G401 (cell line): ENCODE results near the gene ZNF280A. TPM values are rescaled to one million over a fixed set of nuclear protein-coding genes. Genes with fewer than 3 reads are reported as not detected.

ENCODE experiments used
- DNase-seq: peaks from one replicate; pipeline ENCODE4 v3.0.0-alpha.2; 2015; ENCODE audit warnings: low spot score
- in situ Hi-C: cut with HindIII; loops from 2 replicates; pipeline ENCODE4 v1.10.0; 2016; ENCODE audit warnings: low sequenced_read_pairs, mixed read lengths
- total RNA-seq: library from RNA; depleted of rRNA; stranded (reverse); fragments of >200 nt; shearing (Covaris generic); gene quantifications from 2 replicates; pipeline ENCODE4 v1.2.3, GENCODE V29; 2014; rRNA removed

The ZNF280A gene, protein sequence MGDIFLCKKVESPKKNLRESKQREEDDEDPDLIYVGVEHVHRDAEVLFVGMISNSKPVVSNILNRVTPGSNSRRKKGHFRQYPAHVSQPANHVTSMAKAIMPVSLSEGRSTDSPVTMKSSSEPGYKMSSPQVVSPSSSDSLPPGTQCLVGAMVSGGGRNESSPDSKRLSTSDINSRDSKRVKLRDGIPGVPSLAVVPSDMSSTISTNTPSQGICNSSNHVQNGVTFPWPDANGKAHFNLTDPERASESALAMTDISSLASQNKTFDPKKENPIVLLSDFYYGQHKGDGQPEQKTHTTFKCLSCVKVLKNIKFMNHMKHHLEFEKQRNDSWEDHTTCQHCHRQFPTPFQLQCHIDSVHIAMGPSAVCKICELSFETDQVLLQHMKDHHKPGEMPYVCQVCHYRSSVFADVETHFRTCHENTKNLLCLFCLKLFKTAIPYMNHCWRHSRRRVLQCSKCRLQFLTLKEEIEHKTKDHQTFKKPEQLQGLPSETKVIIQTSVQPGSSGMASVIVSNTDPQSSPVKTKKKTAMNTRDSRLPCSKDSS
- 0.68 and 0.98 TPM in 2 replicates for total RNA-seq

DNA sequence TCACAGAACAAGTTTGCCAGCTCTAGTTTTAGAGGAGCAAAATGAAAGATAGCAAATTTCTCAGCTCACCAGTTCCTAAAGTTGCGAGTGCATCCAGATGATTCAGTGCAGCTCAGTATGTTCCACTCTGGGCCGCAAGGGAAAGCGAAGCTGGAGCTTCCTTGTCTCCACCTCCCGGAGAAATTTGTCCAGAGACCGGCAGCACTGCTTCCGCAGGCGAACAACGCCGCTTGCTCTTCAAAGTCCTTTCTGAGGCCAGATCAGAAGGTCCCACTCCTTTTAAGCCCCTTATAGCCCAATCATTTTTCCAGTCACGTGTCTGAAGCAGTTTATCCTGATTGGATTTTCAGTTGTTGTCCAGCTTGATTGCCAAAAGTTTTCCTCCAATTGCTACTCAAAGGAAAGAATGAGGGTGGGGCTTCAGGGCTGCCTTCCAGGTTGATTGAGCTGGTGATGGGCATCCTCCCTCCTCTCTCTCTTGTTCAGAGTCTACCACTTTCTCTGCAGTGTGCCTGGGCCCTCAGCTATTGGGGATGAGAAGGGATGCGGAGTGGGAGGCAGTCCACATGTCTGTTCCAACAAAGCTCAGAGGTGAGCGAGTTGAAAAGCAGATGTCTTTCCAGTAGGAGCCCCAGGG lies at the start of gene ZNF280A:
TSS of gene ZNF280A (minus strand) at position 251 of the 637 bp plus-strand sequence. CDS start 4,640 bp downstream, outside the sequence.
- in situ Hi-C loops: no loop called here
- DNase-seq: no peak

DNA sequence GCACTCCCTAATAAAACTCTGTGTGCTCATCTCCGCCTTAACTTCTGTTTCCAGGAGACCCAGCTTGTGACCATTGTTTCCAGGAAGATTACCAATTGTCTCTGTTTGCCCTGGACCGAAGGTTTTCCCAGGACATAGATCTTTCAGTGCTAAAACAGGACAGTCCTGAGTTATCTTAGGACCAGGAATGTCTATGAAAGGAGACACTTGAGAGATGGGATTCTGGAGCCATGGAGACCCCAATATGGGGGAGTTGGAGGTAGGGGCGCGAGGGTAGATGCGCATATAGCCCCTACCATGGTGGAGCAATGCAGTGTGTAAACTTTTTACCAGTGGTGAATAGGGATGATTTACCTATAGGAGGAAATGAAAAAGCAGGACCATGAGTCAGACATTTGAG lies 49.1 kb upstream of the ZNF280A start:
- in situ Hi-C loops: no loop called here
- DNase-seq: no peak

DNA sequence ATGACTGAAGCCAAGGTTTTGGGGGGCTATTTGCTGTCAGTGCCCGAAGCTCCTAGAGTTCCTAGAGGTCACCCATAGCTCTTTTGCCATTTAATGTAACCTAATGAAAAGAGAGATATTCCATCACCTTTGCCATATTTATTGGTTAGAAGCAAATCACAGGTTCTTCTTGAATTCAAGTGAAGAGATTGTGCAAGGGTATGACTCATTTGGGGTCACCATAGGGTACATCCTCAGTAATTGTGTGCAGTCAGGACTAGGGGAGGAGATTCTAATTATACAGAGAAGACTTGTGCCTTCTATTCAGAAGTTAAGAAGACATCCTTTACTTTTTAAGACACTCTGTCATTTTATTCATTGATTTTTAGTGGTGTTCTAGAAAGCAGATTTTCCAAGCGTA lies 45.9 kb upstream of the ZNF280A start:
- in situ Hi-C loops: no loop called here
- no peak for DNase-seq

DNA sequence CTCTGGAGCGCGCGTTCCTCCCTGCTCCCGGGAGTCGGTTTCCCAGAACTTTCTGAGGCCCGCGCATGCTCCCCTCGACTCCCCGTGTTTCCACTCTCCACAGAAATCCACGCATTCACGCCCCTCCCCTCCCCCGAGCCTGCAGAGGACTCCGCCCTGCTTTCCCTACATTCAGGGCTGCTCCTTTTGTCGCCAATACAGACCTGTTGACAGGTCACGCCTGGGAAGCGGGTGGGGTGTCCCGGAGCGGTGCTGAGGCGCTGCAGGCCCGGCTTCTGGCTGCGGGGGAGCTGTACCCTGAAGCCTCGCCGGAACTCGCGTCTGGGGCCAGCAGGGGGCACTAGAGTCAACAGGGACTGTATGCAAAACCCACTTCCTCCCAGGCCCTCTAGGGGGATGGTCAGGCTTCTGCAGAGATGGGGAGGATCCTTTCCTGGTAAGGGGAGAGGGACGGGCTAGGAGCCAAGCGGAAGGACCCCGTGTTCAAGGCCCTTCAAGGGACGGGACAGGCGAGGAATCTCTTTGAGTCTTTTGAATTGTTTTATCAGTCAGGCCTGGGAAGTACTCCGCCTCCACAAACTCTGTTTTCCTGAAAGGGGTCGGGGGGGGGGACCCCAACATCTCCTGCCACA lies 39.0 kb upstream of the ZNF280A start, which contains the start of gene PRAME:
TSS of gene PRAME (minus strand) at position 294 of the 632 bp plus-strand sequence. CDS start 2,433 bp downstream, outside the sequence.
- DNase-seq: peak; percentile 26

DNA sequence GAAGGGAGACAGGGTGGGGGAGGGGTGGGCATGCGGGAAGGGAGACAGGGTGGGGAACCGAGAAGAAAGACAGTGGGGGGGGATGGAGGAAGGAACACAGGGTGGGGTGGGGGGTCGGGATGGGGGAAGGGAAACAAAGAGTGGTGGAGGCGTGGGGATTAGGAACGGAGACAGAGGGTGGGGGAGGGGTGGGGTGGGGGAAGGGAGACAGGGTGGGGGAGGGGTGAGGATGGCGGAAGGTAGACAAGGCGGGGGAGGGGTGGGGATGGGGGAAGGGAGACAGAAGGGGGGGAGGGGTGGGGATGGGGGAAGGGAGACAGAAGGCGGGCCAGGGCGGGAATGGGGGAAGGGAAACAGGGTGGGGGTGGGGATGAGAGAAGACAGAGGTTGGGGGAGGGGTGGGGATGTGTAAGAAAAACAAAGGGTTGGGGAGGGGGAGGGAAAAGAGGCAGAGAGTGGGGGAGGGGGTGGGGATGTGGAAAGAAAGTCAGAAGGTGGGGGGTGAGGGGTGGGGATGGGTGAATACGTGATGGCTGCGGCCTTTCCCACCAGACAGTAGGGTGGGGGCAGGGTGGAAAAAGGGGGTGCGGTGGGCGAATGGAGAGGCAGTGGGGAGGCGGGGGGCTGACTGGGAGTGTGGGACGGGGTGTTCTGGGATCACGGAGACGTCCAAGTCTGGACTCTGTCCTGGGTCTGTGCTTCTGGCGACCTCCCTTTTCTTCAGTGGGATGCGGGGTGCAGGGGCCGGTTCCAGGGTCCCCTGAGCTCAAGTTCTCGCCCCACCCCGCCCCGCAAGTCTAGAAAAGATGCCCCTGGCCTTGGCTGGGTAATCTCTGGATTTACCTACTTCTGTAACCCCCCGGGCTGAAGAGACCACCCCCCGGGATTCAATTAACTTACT lies 38.3 kb upstream of the ZNF280A start:
- DNase-seq: no peak
- in situ Hi-C loops: no loop called here

More for the DNA sequence above, 39.0 kb upstream of the ZNF280A start, which contains the start of gene PRAME:
- in situ Hi-C loops: no loop called here

DNA sequence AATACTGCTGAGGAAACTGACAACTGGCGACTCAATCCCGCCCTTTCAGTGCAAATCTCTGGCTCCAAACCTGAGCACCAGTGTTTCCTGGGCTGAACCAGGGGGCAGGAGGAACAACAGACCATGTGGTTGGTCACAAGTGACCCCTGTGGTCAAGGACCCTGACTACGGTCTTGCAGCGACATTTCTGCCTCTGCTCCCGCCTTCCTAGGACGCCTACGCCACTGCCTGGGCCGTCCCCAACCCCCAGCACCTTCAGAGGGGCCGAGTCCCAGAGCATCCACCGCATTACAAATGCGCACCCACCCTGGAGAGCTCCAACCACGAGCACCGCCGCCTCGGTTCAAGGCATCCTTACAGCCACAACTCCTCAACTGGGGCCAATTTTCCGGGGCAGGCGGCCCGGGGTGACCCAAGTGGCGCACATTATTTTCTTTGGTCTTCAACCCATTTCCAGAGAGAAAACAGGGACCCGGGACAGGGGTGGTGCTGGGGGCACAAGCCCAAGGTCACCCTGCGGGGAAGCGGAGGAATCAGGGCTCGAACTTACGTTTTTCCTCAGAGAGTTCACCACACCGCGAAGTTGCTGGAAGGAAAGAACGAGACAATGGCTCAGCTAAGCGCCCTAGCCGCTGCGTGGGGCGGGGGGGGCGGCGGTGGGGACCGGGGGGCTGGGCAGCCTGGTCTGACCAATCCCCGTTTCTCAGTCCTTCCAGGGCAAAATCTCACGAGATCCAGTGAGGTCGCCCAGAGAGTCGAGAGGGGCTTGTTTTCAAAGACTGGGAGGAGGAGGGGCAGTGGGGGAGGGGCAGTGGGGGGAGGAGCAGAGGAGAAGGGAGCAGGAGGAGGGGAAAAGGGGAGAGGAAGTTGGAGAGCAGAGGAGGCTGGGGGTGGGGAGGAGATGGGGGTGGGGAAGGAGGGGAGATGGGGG lies 37.2 kb upstream of the ZNF280A start:
- DNase-seq: no peak
- in situ Hi-C loops: no loop called here

DNA sequence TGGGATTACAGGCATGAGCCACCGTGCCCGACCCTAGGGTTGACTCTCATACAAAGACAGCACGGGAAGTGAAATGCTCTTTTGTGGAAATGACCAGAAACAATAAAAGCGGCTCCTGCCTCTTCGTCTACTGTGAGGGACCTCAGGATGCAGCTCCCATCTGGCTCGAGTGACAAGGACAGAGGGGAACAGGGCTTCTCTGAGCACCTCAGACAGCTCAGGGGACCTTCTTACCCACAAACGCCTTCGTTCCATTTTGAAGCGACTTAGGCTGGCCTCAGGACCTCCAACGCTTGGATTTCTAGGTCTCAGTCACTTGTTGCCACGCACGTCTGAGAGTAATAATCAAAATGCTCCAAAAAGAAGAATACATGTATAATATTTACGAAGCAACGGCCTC lies 36.5 kb upstream of the ZNF280A start:
- in situ Hi-C loops: no loop called here
- DNase-seq: no peak

DNA sequence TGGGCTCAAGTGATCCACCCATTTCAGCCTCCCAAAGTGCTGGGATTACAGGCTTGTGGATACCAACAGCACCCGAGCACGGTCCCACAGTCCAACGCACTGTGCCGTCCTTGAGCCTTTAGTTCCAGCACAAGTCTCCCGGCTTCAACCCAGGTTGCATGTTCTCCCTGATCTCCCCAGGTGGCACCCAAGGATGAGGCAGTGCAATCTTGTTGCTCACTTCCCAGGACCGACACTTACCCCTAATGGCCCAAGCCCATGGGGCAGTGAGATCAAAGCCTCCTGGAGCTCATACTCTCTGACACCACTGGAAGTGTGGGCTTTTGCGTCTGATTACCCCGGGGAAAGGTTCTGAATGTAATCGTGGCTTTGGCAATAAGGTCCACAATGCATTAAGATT lies 35.5 kb upstream of the ZNF280A start:
- DNase-seq: no peak
- in situ Hi-C loops: no loop called here

DNA sequence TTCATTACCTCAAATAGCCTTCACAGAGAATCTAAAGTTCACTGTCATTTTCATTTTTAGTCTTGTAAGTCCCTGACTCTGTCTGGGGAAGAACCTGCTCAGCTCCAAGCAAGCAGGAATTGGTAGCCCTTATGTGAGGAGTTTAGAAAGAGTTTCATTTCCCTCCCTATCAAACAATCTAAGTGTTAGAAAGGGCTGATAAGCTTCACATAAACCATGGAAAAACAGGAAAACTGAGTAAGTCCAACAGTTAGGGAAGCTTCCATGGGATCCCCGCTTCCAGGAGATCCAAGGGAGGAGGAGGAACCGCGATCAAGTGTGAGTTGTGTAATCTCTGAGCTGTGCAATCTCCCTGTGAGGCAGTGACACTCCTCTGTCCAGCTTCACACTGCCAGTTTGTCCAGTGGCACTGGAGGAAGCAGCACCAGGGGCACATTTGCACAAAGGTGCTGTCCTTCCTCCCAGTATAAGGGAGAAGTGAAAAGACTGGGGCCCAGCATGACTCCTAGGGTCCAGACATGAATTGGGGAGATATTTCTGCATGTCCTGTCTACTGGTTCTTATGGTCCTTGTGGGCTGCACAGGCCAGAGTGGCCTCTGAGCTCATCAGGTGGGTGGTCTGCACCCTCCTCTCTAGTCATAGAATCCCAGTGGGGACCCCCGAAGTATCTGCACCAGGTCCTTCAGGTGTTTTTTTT lies 34.7 kb upstream of the ZNF280A start:
- in situ Hi-C loops: no loop called here
- no peak for DNase-seq

DNA sequence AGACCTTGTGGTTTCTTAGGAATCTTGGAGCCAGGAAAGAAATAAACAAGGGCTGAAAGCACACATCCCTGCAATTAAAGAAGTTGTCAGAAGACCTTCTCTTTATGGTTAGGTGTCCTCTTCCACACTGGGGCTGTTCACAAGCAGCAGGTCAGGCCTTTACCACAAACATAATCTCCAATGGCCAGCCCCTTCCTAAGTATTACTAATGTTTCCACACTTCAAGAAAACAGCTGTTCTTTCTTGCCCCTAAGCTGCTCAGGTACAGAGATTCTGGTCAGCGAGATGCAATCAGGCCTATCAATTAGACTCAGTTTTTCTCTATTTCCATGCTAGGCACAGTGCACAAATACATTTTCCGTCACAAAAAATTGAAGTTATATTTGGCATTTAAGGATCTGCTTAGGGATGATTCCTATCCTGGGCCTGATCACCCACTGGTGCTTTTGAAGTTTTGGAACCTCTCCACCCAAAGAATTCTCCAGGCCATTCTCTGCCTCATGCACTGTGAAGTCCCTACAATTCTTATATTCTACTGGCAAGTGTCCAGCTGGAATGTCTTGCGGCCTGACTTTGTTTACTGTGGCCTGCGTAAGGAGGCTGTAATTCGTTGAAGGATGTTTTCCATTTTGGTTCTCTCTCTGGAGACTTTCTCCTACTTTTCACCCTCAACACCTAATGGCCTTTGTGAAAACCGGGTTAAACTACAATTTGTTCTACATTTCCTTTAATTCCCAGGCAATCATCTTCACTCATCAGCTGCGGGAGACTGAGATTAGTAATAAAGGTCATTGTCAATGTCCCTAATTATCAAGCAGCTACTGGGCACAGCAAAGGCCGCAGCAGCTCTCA lies 33.9 kb upstream of the ZNF280A start:
- in situ Hi-C loops: no loop called here
- DNase-seq: no peak

DNA sequence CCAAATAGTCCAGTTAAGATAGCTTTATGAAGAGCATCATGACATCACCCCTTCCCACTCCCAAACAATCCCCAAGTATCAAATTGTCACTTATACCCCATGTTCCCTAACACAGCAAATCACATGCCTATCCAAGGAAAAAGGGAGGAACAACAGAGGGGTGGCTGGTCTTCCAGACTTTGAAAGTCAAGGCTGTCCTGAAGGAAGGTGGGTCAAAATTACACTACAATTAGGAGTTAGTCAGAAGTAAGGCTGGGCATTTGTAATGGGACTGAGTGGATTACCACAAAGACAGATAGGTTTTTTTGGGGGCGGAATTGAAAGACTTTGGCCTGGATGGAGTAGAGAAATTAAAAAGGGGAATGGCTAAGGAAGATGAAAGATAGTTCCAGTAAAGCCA lies 33.1 kb upstream of the ZNF280A start:
- in situ Hi-C loops: no loop called here
- DNase-seq: no peak

DNA sequence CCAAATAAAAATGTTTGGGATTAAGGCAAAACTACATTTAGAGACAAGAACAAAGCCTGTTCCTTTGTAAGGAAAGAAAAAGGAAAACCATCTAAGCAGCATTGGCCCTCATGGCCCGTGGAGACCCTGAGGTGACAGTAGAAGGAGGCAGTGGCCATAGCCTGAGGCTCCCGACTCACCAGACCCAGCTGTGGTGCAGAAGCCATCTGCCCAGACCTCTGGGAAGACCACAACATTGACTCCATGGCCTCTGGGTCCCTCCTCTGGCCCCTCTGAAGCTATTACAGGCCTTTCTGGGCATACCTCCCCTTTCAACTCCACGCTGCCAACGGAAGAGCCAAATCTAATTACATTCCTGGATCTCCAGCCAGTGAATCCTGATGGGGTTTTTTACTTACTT lies 32.6 kb upstream of the ZNF280A start:
- no peak for DNase-seq
- in situ Hi-C loops: no loop called here

DNA sequence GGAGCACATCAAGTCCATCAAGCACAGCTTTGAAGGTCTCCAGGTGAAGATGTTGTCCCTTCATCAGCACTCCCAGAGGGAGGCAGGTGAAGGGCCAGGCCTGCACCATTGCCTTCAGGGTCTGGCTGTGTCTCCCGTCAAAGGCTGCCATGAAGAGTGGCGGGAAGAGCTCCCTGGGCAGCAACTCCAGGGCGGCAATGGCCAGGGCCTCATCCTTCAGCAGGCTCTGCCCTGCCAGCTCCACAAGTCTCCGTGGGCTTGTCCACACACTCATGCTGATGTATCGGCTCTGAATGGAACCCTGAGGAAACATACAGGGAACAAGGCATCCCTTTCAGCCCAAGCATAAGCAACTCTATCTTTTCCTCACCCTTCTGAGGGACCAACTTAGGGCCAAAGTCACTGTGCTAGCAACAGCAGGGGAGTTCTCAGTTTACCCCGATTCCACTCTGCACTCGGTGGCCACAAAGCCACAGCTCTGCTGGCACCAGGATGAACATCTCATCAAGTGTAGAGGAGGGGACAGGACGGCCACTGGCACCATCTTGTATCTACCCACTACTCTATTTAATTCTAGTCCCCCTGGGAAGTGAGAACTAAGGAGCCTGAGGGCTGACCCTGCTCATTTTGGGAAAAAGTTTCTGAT lies 30.8 kb upstream of the ZNF280A start:
- in situ Hi-C loops: no loop called here
- DNase-seq: no peak

DNA sequence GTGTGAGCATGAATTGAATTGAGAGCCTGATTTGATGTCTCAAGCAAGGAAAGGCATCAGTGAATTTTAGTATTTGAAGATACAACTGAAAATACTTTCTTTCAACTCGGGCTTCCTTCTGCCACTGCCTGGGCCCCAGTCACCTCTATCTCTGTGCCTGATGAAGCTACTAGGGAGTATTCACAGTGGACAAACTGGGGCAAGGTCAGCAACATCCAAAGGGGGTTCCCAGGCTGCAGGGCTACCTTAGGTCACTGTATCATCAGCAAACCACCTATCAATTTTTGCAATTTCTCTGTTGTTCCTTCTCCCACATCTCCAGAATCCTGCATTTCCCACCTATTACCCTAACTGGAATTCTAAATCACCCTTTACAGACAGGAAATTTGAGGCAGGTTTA lies 28.8 kb upstream of the ZNF280A start:
- DNase-seq: no peak
- in situ Hi-C loops: no loop called here

DNA sequence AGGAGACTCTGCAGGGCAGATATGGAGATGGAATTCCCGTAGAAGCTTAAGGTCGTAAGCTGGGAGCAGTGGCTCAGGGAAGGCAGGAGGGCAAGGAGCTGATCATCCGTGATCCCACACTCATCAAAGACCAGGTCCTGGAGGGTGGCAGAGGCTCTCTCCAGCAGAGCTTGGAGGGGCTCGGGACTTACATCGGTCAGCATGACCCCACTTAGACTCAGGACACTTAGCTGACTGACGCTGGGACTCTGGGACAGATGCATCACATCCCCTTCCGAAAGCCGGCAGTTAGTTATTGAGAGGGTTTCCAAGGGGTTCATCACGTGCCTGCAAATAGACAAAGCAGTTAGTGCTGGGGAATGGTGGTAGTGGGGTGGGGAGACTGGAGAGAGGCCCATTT lies 28.2 kb upstream of the ZNF280A start:
- DNase-seq: no peak
- in situ Hi-C loops: no loop called here

DNA sequence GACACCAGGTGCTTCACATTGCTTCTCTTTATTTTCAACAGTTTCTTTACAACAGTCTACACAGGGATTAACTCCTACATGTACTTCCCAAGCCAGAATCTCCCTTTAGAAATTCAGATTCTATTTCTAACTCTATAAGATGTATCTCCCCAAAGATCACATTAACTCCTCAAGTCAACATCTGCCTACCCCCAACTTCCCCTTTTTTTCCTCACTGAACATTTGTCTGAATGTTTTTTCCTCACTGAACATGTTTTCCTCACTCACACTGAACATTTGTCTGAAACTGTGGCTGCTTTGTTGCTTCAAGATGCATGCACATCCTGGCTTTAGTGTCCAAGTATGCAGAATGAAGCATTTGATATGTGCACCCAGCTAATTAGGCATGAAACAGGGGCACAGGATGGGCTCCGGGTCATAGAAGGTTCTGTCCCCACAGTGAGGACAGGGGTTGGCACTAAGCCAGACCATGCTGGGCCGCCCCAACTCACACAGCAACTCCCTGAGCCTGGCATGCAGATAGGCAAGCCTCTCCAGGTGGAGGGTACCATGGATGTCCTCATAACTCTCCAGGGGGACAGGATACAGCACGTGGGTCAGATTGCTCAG lies 27.7 kb upstream of the ZNF280A start:
- no peak for DNase-seq
- in situ Hi-C loops: no loop called here
